ENCODE results near the gene RBMS3. TPM values are rescaled to one million over a fixed set of nuclear protein-coding genes. Genes with fewer than 3 reads are reported as not detected.

RBMS3 gene
- total RNA-seq, 1 experiment from 2014 or later = 5.9 TPM

DNA sequence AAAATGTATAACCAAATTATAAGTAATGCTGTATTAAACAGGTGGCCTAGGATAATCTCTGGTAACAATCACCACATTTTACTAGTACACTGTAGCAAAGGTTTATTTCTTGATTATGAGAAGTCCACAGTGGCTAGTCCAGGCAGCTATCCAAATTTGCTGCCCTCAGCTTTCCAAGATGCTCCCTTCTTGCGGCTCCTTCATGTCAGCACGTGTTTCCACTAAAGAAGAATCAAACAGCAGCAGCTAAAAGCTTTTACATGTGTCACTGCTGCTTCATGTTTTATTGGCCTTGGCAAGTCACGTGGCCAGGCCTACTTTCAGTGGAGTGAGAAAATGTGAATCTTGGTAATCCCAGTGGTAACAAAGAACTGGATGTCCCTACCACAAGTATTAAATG, 5.6 kb upstream of the RBMS3 start:
- Histone ChIP-seq H3K4me1 (ENCODE audit: insufficient read depth, low read length, poor library complexity, severe bottlenecking) (peaks cover 5% of the 10 kb centered on the region), H3K36me3 (ENCODE audit: insufficient read depth, low read length, poor library complexity, severe bottlenecking) (no peaks in the 10 kb centered on the region), H3K9me3 (ENCODE audit: low read depth, low read length, poor library complexity, severe bottlenecking) (no peaks in the 10 kb centered on the region), H3K4me3 (ENCODE audit: low read depth, low read length, poor library complexity, severe bottlenecking) (no peak overlapping the region), H3K27ac (ENCODE audit: low read depth, low read length, poor library complexity, severe bottlenecking) (no peak overlapping the region), H3K27me3 (replicated peaks; ENCODE audit: insufficient read depth, low read depth, low read length, poor library complexity) (no peaks in the 10 kb centered on the region)
- ChIA-PET CTCF (no interaction called here), POLR2A (ENCODE audit: low non-redundant PET) (no interaction called here)
- intact Hi-C loops (cut with micrococcal nuclease; ENCODE audit: unreplicated experiment) = no loop called here
- TF ChIP-seq, protein P1, sequence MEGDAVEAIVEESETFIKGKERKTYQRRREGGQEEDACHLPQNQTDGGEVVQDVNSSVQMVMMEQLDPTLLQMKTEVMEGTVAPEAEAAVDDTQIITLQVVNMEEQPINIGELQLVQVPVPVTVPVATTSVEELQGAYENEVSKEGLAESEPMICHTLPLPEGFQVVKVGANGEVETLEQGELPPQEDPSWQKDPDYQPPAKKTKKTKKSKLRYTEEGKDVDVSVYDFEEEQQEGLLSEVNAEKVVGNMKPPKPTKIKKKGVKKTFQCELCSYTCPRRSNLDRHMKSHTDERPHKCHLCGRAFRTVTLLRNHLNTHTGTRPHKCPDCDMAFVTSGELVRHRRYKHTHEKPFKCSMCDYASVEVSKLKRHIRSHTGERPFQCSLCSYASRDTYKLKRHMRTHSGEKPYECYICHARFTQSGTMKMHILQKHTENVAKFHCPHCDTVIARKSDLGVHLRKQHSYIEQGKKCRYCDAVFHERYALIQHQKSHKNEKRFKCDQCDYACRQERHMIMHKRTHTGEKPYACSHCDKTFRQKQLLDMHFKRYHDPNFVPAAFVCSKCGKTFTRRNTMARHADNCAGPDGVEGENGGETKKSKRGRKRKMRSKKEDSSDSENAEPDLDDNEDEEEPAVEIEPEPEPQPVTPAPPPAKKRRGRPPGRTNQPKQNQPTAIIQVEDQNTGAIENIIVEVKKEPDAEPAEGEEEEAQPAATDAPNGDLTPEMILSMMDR (conservative IDR thresholded peaks at IDR 0.05; ENCODE audit: low read depth, low read length) = no peak
- no peak for TF ChIP-seq EZH2 (IDR thresholded peaks at IDR 0.05; ENCODE audit: borderline replicate concordance, low read depth, low read length, poor library complexity, severe bottlenecking)
- DNase-seq (ENCODE audit: low spot score) = no peak
- BruUV-seq (replicated peaks) = no TSS peak

DNA sequence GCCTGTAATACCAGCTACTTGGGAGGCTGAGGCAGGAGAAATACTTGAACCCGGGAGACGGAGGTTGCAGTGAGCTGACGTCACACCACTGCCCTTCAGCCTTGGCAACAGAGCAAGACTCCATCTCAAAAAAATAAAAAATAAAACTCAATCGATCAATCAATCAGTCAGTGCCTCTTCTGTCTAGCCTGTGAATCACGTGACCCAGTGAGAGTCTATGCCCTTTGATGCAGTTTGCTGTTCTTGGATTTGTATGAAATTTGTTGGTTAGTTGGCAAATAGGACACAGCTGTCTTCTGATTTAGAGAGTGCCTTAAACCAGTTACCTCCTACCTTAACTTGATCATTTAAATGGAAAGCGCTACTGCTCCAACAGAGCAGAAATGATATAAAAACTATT, 3.6 kb upstream of the RBMS3 start:
- no peak for DNase-seq (ENCODE audit: low spot score)
- H3K36me3 ChIP-seq (ENCODE audit: insufficient read depth, low read length, poor library complexity, severe bottlenecking) = no peaks in the 10 kb centered on the region
- ChIA-PET POLR2A (ENCODE audit: low non-redundant PET) (interaction anchor here (0.6 kb wide), 1 partner anchor 1102 kb away, joined by 3 read pairs; no protein-coding TSS in a partner anchor), CTCF (no interaction called here)
- intact Hi-C loops (cut with micrococcal nuclease; ENCODE audit: unreplicated experiment) = no loop called here
- no peak overlapping the region for H3K4me3 ChIP-seq (ENCODE audit: low read depth, low read length, poor library complexity, severe bottlenecking)
- H3K4me1 ChIP-seq (ENCODE audit: insufficient read depth, low read length, poor library complexity, severe bottlenecking) = peaks cover 5% of the 10 kb centered on the region
- BruUV-seq (replicated peaks) = no TSS peak
- no peak overlapping the region for H3K27ac ChIP-seq (ENCODE audit: low read depth, low read length, poor library complexity, severe bottlenecking)
- H3K9me3 ChIP-seq (ENCODE audit: low read depth, low read length, poor library complexity, severe bottlenecking) = no peaks in the 10 kb centered on the region
- no peaks in the 10 kb centered on the region for H3K27me3 ChIP-seq (replicated peaks; ENCODE audit: insufficient read depth, low read depth, low read length, poor library complexity)
- TF ChIP-seq, protein P1 (conservative IDR thresholded peaks at IDR 0.05; ENCODE audit: low read depth, low read length) = no peak
- TF ChIP-seq EZH2 (IDR thresholded peaks at IDR 0.05; ENCODE audit: borderline replicate concordance, low read depth, low read length, poor library complexity, severe bottlenecking) = no peak

DNA sequence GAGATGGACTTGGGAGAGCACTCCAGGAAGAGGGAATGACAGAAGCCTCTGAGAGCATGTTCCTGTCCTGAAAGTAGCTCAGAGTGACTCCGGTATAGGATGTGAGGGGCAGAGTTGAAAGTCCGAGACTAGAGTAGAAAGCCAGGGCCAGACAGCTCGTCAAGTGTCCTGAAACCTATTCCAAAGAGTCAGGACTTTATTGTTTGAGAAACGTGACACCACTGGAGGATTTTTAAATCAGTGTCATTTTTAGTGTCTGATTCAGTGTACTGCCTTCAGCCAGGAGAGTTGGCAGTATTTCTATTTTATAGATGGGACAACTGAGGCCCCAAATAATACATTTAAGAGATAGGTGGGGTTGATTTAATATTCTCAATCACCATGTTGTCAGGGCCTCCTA, 1.6 kb upstream of the RBMS3 start:
- no peaks in the 10 kb centered on the region for H3K9me3 ChIP-seq (ENCODE audit: low read depth, low read length, poor library complexity, severe bottlenecking)
- H3K4me3 ChIP-seq (ENCODE audit: low read depth, low read length, poor library complexity, severe bottlenecking) = no peak overlapping the region
- peaks cover 13% of the 10 kb centered on the region for H3K4me1 ChIP-seq (ENCODE audit: insufficient read depth, low read length, poor library complexity, severe bottlenecking)
- intact Hi-C loops (cut with micrococcal nuclease; ENCODE audit: unreplicated experiment) = no loop called here
- TF ChIP-seq, protein P1 (conservative IDR thresholded peaks at IDR 0.05; ENCODE audit: low read depth, low read length) = no peak
- no peak for TF ChIP-seq EZH2 (IDR thresholded peaks at IDR 0.05; ENCODE audit: borderline replicate concordance, low read depth, low read length, poor library complexity, severe bottlenecking)
- no TSS peak for BruUV-seq (replicated peaks)
- no peak for DNase-seq (ENCODE audit: low spot score)
- H3K27me3 ChIP-seq (replicated peaks; ENCODE audit: insufficient read depth, low read depth, low read length, poor library complexity) = no peaks in the 10 kb centered on the region
- ChIA-PET POLR2A (ENCODE audit: low non-redundant PET) (no interaction called here), CTCF (no interaction called here)
- no peaks in the 10 kb centered on the region for H3K36me3 ChIP-seq (ENCODE audit: insufficient read depth, low read length, poor library complexity, severe bottlenecking)
- no peak overlapping the region for H3K27ac ChIP-seq (ENCODE audit: low read depth, low read length, poor library complexity, severe bottlenecking)

Measured in A673 (cell line).